GM12875 (cell line): Measurements from ENCODE around the gene ILKAP.

ENCODE experiments used
- H3K4me3 ChIP-seq: one replicate; pipeline ENCODE4 v1.5.1; 2011; ENCODE audit warnings: low read depth, low read length, control low read depth
- TF ChIP-seq, protein P1 (sequence below): IDR thresholded peaks from 2 replicates; pipeline ENCODE4 v1.5.1; 2011; ENCODE audit warnings: low read depth, mild to moderate bottlenecking, control low read depth, inconsistent platforms, low read length, moderate library complexity, borderline replicate concordance; ENCODE audit not compliant: insufficient read depth

Gene ILKAP

DNA sequence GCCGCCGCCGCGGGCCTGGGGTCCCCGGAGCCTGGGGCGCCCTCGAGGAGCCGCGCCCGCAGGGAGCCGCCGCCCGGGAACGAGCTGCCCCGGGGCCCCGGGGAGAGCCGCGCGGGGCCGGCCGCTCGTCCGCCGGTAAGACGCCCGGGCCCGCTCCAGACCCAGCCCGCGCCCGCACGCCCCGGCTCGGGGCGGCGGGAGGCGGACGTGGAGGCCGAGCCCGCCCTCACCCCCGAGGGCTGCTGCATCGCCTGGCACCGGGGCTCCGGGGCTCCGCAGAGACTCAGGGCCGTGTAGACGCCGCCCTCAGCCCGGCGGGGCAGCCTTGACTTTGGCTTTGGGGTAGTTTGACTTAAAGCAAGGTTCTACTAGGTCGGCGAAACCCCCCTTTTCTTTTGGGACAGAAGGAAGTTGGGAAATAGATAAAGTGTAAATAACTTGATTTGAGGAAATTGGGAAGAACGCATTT is 44.4 kb downstream of the ILKAP start:
- TF ChIP-seq, protein P1, sequence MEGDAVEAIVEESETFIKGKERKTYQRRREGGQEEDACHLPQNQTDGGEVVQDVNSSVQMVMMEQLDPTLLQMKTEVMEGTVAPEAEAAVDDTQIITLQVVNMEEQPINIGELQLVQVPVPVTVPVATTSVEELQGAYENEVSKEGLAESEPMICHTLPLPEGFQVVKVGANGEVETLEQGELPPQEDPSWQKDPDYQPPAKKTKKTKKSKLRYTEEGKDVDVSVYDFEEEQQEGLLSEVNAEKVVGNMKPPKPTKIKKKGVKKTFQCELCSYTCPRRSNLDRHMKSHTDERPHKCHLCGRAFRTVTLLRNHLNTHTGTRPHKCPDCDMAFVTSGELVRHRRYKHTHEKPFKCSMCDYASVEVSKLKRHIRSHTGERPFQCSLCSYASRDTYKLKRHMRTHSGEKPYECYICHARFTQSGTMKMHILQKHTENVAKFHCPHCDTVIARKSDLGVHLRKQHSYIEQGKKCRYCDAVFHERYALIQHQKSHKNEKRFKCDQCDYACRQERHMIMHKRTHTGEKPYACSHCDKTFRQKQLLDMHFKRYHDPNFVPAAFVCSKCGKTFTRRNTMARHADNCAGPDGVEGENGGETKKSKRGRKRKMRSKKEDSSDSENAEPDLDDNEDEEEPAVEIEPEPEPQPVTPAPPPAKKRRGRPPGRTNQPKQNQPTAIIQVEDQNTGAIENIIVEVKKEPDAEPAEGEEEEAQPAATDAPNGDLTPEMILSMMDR: no peak
- H3K4me3 ChIP-seq: no peak overlapping the region

DNA sequence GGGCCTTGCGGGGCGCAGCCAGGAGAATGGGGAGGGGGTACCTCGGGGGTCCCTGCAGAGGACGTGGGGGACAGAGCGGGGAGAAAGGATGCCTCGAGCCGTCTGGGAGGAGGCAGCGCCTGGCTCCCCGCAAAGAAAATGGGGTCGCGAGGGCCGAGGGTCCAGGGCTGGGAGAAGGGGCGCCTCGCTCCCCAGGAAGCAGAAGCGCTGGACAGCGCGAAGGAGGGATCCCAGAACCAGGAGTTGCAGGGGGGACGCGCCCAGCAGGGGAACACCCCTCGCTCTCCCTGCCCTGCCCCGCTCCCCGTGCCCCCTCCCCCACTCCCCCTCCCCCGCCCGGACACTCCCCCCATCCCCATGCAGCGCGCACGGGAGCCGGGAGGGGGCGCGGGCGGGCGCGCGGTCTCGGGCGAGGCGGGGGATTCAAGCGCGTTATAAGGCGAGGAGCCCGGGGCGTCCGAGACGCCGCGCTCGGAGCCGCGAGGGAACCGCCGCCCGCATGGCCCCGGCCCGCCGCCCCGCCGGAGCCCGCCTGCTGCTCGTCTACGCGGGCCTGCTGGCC is 44.9 kb downstream of the ILKAP start, which contains the start of gene ERFE:
Gene ERFE (plus strand): TSS at position 462 of the 562 bp plus-strand sequence. CDS start 38 bp downstream, at position 500.
- TF ChIP-seq, protein P1: peak; percentile 60
- H3K4me3 ChIP-seq: no peak within 1 kb of the TSS

DNA sequence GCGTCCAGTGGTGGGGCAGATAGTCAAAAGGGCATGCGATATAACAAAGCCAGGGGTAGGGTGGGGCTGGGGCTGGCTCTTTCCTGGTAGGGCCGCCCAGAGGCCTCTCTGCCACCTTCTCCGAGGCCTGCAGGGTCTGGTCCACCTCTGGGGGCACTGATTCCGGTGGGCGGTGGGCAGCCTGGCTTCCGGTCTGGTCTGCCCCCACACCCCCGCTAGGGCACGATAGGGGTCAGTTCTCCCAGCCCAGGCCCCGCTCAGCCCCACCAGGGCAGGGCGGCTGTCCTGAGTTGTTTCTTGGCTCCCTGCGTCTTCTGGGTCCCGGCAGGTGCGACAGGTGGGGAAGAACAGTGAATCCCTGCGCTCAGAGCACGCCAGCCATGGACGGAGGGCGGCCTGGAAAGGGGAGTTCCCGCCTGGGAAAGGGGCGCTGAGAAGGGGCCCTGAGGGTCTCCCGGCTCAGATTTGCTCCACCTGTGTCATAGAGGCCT is 45.4 kb downstream of the ILKAP start:
- TF ChIP-seq, protein P1: no peak
- no peak overlapping the region for H3K4me3 ChIP-seq

DNA sequence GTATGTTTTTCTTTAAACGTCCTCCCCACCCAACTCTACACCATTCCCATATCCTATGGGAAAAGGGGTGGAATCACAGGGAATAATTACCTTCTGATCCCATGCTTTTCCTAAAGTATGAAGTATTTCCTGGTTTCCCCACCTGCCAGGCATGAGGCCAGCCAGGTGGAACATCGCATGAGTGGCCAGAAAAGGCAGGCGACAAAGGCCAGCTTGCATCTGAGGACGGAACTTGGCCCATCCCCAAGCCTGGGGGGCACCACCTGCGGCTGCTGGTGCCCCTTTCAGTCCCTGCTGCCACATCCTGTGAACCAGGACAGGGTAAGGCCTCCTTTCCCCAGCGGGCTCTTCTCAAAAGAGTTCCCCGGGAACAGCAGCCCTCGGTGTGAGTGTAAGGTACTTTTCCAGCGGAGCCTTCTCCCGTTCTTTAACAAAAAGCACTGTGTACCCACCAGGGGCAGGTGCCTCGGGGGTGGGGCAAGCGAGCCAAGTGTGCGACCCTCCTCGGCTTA is 45.9 kb downstream of the ILKAP start:
- TF ChIP-seq, protein P1: no peak
- H3K4me3 ChIP-seq: no peak overlapping the region

DNA sequence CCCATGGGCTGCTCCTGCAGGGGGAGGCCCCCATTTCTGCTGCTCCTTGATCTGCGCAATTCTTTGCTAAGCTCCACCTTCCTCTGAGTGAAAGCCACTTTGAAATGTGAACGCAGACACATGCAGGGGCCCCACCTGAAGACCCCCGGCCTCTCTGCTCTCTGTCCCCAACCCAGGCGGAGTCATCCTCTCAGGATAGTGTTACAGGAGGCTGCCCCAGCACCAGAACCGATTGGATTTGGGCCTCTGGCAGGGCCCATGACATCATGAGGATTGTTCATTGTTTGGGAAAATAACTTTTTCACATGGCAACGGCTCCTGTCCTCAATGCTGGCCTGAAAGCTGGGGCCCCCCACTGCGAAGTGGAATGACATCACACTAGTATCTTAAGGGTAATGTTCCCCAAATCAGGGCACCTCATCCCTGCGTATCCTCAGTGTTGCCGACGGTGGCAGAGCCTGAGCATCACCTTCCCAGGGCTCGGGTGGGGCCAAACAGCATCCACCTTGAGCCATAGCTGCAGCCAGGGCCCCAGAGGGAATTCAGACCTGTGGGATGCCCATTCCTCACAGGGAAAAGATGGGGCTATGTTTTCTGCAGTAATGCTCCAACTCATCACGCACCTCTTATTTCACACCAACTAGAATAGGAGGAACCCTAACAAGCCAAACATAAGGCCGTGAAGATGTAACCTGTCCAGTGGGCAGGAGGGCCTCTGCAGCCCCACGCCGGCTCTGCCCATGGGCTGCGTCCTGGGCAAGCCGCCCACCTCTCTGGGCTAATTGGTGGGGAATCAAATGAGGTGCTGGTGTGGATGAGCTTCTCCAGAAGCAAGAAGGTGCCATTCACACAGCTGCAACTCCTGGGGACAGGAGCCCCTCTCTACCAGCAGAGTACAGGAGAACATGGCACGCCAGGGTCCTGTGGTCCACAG is 47.5 kb downstream of the ILKAP start:
- TF ChIP-seq, protein P1: no peak
- H3K4me3 ChIP-seq: no peak overlapping the region

DNA sequence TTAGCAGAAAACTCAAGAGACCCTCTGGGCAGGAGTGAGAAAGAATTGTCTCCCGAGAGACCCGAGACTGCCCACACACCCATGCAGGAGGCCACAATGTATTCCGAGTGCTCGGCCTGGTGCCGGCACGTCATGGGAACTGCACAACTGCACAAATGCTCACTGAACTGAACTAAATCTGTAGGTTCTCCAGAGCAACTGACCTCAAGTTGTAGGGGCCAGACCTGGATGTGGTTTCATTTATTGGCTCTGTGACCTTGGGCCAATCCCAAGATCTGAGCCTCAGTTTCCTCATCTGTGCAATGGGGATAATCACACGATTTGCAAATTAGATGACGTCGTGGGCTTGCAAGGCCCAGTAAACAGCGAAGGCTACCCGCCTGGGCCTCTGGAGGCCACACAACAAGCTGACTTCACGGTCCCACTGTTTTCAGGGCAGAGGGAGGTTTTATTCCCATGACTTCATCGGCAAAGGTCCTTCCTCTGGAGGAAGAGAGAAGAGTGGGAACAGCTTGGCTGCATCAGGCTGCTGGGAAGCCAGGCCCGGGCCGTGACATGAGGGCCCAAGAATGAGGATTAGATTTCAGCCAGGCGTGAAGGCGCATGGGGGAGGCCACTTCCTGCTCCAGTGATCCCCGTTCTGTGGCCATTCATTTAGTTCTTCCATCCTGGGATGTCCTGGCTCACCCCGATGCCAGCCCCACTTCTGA is 48.3 kb downstream of the ILKAP start:
- no peak overlapping the region for H3K4me3 ChIP-seq
- TF ChIP-seq, protein P1: no peak
